ENCODE data around the gene KLLN.
A peak's percentile ranks its signal among the peaks of the same experiment; 100 is the strongest.

The KLLN gene

DNA sequence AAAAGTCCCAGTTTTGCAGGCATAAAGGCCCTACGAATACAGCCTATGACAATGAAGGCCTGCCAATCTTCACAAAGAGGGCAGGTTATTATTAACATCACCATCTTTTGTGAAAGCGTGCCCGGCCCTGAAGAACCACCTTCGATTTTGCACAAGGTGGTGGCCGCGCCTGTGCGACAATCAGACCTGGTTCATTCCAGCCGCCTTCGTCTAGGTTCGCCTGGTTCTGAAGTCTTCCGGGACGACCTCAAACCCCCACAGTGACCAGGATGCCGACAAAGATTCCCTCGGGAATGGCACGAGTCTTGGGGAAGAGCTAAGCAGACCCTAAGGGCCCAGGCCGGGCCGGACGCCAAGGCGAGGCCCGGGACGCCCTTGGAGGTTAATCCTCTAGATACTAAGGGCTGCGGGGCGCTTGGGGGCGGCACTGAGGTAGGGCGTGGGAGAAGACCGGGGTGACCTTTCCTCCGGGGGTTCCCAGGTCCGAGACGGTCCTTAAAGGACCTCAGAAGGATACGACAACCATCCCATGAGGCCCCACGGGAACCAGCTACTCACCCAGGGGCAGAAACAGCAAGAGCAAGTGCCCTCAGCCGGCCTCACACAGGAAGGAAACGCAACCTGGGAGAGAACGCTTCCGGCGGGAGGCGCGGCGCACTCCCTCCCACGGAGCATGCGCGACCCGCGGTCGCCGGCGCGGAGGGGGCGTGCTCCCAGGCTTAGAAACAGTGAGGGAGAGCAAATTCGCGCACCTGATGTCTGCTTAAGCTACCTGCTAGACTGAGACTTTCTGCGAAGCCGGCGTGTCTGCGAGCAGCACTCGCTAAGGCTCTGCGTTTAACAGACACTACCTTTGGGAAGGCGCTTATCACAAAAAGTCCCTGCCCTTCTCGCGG, 45.5 kb downstream of the KLLN start, which contains the start of gene ATAD1:
TSS of gene ATAD1 (minus strand) at position 618 of the 896 bp plus-strand sequence. CDS start 3,627 bp downstream, outside the sequence.
- Histone ChIP-seq H3K27ac (ENCODE audit: low read depth, low read length) (peak within 1 kb of the TSS; percentile 67), H3K36me3 (ENCODE audit: insufficient read depth, low read length) (peaks cover 16% of the 10 kb centered on the region), H3K27me3 (ENCODE audit: insufficient read depth, low read length) (no peaks in the 10 kb centered on the region), H2AFZ (ENCODE audit: low read length, unreplicated experiment) (peak within 1 kb of the TSS; percentile 95), H3K79me2 (ENCODE audit: control insufficient read depth, insufficient read depth, low read length, unreplicated experiment) (peaks cover 45% of the 10 kb centered on the region), H3K4me3 (ENCODE audit: low read depth, low read length) (peak within 1 kb of the TSS; percentile 81), H3K4me1 (ENCODE audit: control insufficient read depth, insufficient read depth, low read length, unreplicated experiment) (peaks cover 11% of the 10 kb centered on the region)

DNA sequence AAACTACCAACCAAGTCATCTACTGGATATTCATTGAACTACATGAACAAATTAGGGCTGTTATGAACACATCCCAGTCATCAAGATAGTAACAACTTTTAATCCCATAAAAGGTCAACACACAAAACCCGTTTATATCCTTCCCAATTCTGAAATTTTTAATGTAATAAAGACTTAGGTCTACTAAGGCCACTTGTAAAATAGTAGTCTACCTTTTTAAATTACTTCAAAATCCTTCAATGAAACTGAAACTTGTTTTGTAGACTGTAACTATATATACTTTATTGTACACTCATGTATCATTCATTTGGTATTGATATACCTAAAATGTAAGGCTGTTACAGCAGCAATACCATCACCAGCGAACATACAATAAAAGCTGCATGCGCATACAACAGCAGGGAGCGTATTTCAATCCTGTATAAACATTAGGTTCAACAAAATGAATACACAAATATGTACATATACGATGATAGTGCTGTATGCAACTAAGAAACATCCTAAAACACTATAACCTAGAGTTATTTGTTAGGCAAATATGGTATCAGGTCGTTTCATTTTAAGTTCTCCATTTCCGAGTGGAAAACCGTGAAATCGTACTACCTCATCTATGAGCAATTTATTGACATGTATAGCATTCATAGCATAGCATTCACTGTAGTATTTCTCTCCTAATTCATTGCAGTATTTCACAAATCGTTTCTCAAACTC, 46.3 kb downstream of the KLLN start:
- peak overlapping the region; percentile 81 for H3K4me3 ChIP-seq (ENCODE audit: low read depth, low read length)
- peak overlapping the region; percentile 95 for H2AFZ ChIP-seq (ENCODE audit: low read length, unreplicated experiment)
- H3K27ac ChIP-seq (ENCODE audit: low read depth, low read length) = peak overlapping the region; percentile 67; the same call in 1 of the 2 replicates
- no peaks in the 10 kb centered on the region for H3K27me3 ChIP-seq (ENCODE audit: insufficient read depth, low read length)
- peaks cover 22% of the 10 kb centered on the region for H3K36me3 ChIP-seq (ENCODE audit: insufficient read depth, low read length)
- H3K4me1 ChIP-seq (ENCODE audit: control insufficient read depth, insufficient read depth, low read length, unreplicated experiment) = peaks cover 11% of the 10 kb centered on the region
- peaks cover 50% of the 10 kb centered on the region for H3K79me2 ChIP-seq (ENCODE audit: control insufficient read depth, insufficient read depth, low read length, unreplicated experiment)

DNA sequence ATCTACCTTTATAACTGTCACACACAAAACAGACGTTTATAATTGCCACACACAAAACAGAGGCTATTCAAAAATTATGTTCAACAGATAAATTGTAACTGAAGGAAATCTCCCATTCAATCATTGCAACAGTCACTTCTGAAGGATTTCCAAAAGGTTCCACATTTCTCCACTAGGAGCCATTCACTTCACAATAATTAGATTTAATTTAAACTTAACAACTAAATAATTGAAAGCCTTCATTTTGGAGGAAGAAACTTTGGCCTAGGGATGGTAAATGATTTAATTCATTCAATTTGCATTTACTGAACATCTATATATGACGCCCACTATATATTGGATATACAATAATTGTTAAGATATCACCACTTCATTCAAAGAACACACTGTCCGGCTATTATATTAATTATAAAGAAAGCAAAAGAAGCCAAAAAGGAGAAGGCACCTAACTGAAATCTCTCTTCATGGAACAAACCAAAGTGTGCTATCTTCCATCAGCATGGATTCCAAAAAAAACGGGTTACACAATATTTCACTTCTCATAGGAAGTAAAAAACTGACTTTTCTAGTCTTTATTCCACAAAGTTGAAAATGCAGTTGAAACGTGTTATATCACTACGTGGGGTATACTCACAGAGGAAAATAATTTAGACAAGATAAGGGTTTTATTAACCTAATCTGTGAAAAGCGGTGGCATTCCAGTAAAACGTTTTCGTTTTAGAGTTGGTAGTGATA, 47.0 kb downstream of the KLLN start:
- peaks cover 57% of the 10 kb centered on the region for H3K79me2 ChIP-seq (ENCODE audit: control insufficient read depth, insufficient read depth, low read length, unreplicated experiment)
- peak overlapping the region; percentile 81 for H3K4me3 ChIP-seq (ENCODE audit: low read depth, low read length)
- no peak overlapping the region for H2AFZ ChIP-seq (ENCODE audit: low read length, unreplicated experiment)
- no peak overlapping the region for H3K27ac ChIP-seq (ENCODE audit: low read depth, low read length)
- peaks cover 29% of the 10 kb centered on the region for H3K36me3 ChIP-seq (ENCODE audit: insufficient read depth, low read length)
- peaks cover 11% of the 10 kb centered on the region for H3K4me1 ChIP-seq (ENCODE audit: control insufficient read depth, insufficient read depth, low read length, unreplicated experiment)
- no peaks in the 10 kb centered on the region for H3K27me3 ChIP-seq (ENCODE audit: insufficient read depth, low read length)
